GM18498 (cell line): ENCODE results near the gene SNAPIN.
"Not testable (repeated sequence)": the region's sequence is repeated elsewhere in the genome, so short reads cannot be mapped to it uniquely, and the experiment has no call there.

Experiments used
- ATAC-seq: cut with Tn5 transposase; IDR thresholded peaks from one replicate; pipeline ENCODE4 v1.9.1; 2021; ENCODE audit warnings: mild to moderate bottlenecking, moderate library complexity; ENCODE audit not compliant: unreplicated experiment

Gene SNAPIN

GRCh38 chr1:153626904-153627714 lies 31.4 kb upstream of the SNAPIN start, which contains the start of gene S100A13:
Gene S100A13, minus strand, starts transcription at chr1:153627505. Its CDS starts 1,033 bp downstream, at chr1:153626472.
- ATAC-seq = no peak

- no peak for ATAC-seq
These were observed 30.5 kb upstream of the SNAPIN start, which contains the start of gene S100A1 for GRCh38 chr1:153627715-153628626. Gene S100A1, plus strand, starts transcription at chr1:153628434. Its CDS starts 2,088 bp downstream, at chr1:153630522.

- no peak for ATAC-seq
These were observed 29.7 kb upstream of the SNAPIN start for GRCh38 chr1:153628638-153629342.

- ATAC-seq = no peak
These were observed 29.2 kb upstream of the SNAPIN start for GRCh38 chr1:153629343-153629665.

- ATAC-seq = no peak
These were observed 28.5 kb upstream of the SNAPIN start for GRCh38 chr1:153629971-153630370.

GRCh38 chr1:153630384-153630783 lies 28.1 kb upstream of the SNAPIN start:
- no peak for ATAC-seq

GRCh38 chr1:153631047-153632022 lies 27.2 kb upstream of the SNAPIN start:
- ATAC-seq = no peak

- ATAC-seq = no peak
These were observed 25.2 kb upstream of the SNAPIN start for GRCh38 chr1:153633161-153633753.

GRCh38 chr1:153633754-153634665 lies 24.5 kb upstream of the SNAPIN start, which contains the start of gene CHTOP:
Gene CHTOP, plus strand, starts transcription at chr1:153634066. Its CDS starts 2,523 bp downstream, at chr1:153636589.
- ATAC-seq = peak; percentile 85

GRCh38 chr1:153635872-153636271 lies 22.6 kb upstream of the SNAPIN start:
- no peak for ATAC-seq

- no peak for ATAC-seq
These were observed 22.2 kb upstream of the SNAPIN start for GRCh38 chr1:153636312-153636711.

GRCh38 chr1:153638261-153638660 lies 20.2 kb upstream of the SNAPIN start:
- ATAC-seq = no peak

GRCh38 chr1:153639280-153639679 lies 19.2 kb upstream of the SNAPIN start:
- ATAC-seq = no peak

GRCh38 chr1:153640213-153640612 lies 18.3 kb upstream of the SNAPIN start:
- not testable (repeated sequence) for ATAC-seq

- no peak for ATAC-seq
These were observed 17.6 kb upstream of the SNAPIN start for GRCh38 chr1:153640861-153641260.

- ATAC-seq = no peak
These were observed 16.3 kb upstream of the SNAPIN start for GRCh38 chr1:153642161-153642560.

- no peak for ATAC-seq
These were observed 15.4 kb upstream of the SNAPIN start for GRCh38 chr1:153643100-153643499.

- ATAC-seq = no peak
These were observed 14.7 kb upstream of the SNAPIN start for GRCh38 chr1:153643816-153644215.
